A673 (cell line): Measurements from ENCODE around the gene CAND1. TPM values are rescaled to one million over a fixed set of nuclear protein-coding genes. Genes with fewer than 3 reads are reported as not detected.

Source experiments
- BruUV-seq: library from RNA; stranded (reverse); fragments of 400-500 nt; replicated peaks from 2 replicates; lab custom pipeline; 2021; lab: Mats Ljungman, UMichigan
- CTCF ChIA-PET: fragments of 300-600 bp; sonication (Branson Sonifier 250); formaldehyde crosslinking; loops from one replicate; lab custom pipeline; 2022; ENCODE audit warnings: antibody characterized with exemption; lab: Charles Lee
- POLR2A ChIA-PET: fragments of 300-600 bp; sonication (Branson Sonifier 250); formaldehyde crosslinking; loops from one replicate; lab custom pipeline; 2022; ENCODE audit warnings: antibody characterized with exemption; ENCODE audit not compliant: low non-redundant PET; lab: Charles Lee
- DNase-seq: peaks from one replicate; pipeline ENCODE4 v3.0.0-alpha.2; 2015; ENCODE audit warnings: low spot score
- H3K27ac ChIP-seq: fragments of 200-600 bp; sonication (generic); 2 replicates; pipeline ENCODE4 v1.5.1; 2016; ENCODE audit warnings: mixed run types, low read depth, mild to moderate bottlenecking, mixed read lengths, antibody characterized with exemption, low read length; ENCODE audit not compliant: poor library complexity, severe bottlenecking
- H3K27me3 ChIP-seq: fragments of 200-600 bp; sonication (generic); replicated peaks from 2 replicates; pipeline ENCODE4 v1.6.1; 2017; ENCODE audit warnings: mixed run types, low read depth, mild to moderate bottlenecking, mixed read lengths, antibody characterized with exemption, low read length; ENCODE audit not compliant: insufficient read depth, poor library complexity
- H3K36me3 ChIP-seq: fragments of 200-600 bp; sonication (generic); 2 replicates; pipeline ENCODE4 v1.6.1; 2016; ENCODE audit warnings: mixed run types, mild to moderate bottlenecking, mixed read lengths, antibody characterized with exemption, low read length; ENCODE audit not compliant: insufficient read depth, poor library complexity, severe bottlenecking
- H3K4me1 ChIP-seq: fragments of 200-600 bp; sonication (generic); 2 replicates; pipeline ENCODE4 v1.6.1; 2017; ENCODE audit warnings: mixed run types, mild to moderate bottlenecking, mixed read lengths, antibody characterized with exemption, low read length; ENCODE audit not compliant: insufficient read depth, poor library complexity, severe bottlenecking
- H3K4me3 ChIP-seq: fragments of 200-600 bp; sonication (generic); 2 replicates; pipeline ENCODE4 v1.5.1; 2016; ENCODE audit warnings: low read depth, mixed run types, mild to moderate bottlenecking, mixed read lengths, low read length; ENCODE audit not compliant: poor library complexity, severe bottlenecking
- H3K9me3 ChIP-seq: fragments of 200-600 bp; sonication (generic); 2 replicates; pipeline ENCODE4 v1.6.1; 2016; ENCODE audit warnings: mixed run types, low read depth, mild to moderate bottlenecking, mixed read lengths, antibody characterized with exemption, low read length; ENCODE audit not compliant: poor library complexity, severe bottlenecking
- CTCF ChIP-seq: fragments of 300-800, 200-600 bp; sonication (generic); conservative IDR thresholded peaks from 2 replicates; pipeline ENCODE4 v1.5.1; 2017; ENCODE audit warnings: low read depth, mild to moderate bottlenecking, antibody characterized with exemption, low read length, moderate library complexity, mixed read lengths
- EZH2 ChIP-seq: fragments of 200-600 bp; sonication (generic); IDR thresholded peaks from 2 replicates; pipeline ENCODE4 v1.6.1; 2017; ENCODE audit warnings: borderline replicate concordance, low read depth, mild to moderate bottlenecking, mixed read lengths, antibody characterized with exemption, low read length; ENCODE audit not compliant: poor library complexity, severe bottlenecking
- intact Hi-C: fragments of 100-400 bp; cut with micrococcal nuclease; formaldehyde crosslinking; loops from one replicate; pipeline ENCODE4 v1.10.0; 2022; ENCODE audit not compliant: unreplicated experiment
- total RNA-seq: library from RNA; stranded (reverse); gene quantifications from 2 replicates; pipeline ENCODE4 v1.2.3, GENCODE V29; 2021

The CAND1 gene
- total RNA-seq, 1 experiment from 2014 or later: 195 TPM

GRCh38 chr12:67352682-67353081 lies 83.5 kb downstream of the CAND1 start:
- no TSS peak for BruUV-seq
- no peak for DNase-seq
- ChIA-PET POLR2A (no interaction called here), CTCF (no interaction called here)
- H3K27me3 ChIP-seq: peaks cover 10% of the 10 kb centered on the region
- no peaks in the 10 kb centered on the region for H3K36me3 ChIP-seq
- H3K27ac ChIP-seq: no peak overlapping the region
- no peaks in the 10 kb centered on the region for H3K4me1 ChIP-seq
- H3K9me3 ChIP-seq: no peaks in the 10 kb centered on the region
- intact Hi-C loops: no loop called here
- H3K4me3 ChIP-seq: no peak overlapping the region
- TF ChIP-seq CTCF (no peak), EZH2 (no peak)

- H3K36me3 ChIP-seq: no peaks in the 10 kb centered on the region
- H3K4me3 ChIP-seq: no peak overlapping the region
- H3K27ac ChIP-seq: no peak overlapping the region
- POLR2A ChIA-PET: no interaction called here
- peaks cover 12% of the 10 kb centered on the region for H3K4me1 ChIP-seq
- TF ChIP-seq CTCF (no peak), EZH2 (no peak)
- peaks cover 10% of the 10 kb centered on the region for H3K27me3 ChIP-seq
- intact Hi-C loops: no loop called here
- no peaks in the 10 kb centered on the region for H3K9me3 ChIP-seq
- CTCF ChIA-PET: no interaction called here
- no TSS peak for BruUV-seq
- no peak for DNase-seq
Measured at GRCh38 chr12:67354322-67354721, 85.2 kb downstream of the CAND1 start.

- Histone ChIP-seq H3K9me3 (no peaks in the 10 kb centered on the region), H3K27ac (no peak overlapping the region), H3K36me3 (no peaks in the 10 kb centered on the region), H3K4me3 (no peak overlapping the region), H3K4me1 (peaks cover 16% of the 10 kb centered on the region), H3K27me3 (peaks cover 10% of the 10 kb centered on the region)
- DNase-seq: no peak
- no TSS peak for BruUV-seq
- ChIA-PET CTCF (no interaction called here), POLR2A (no interaction called here)
- TF ChIP-seq EZH2: no peak
- no peak for TF ChIP-seq CTCF
- intact Hi-C loops: loop anchor here (1.0 to 5.0 kb wide), 3 partner anchors 86 to 687 kb away; no protein-coding TSS in a partner anchor
Measured at GRCh38 chr12:67354966-67355365, 85.8 kb downstream of the CAND1 start.
